ENCODE measurements around the gene SLC9A7. TPM values are rescaled to one million over a fixed set of nuclear protein-coding genes. Genes with fewer than 3 reads are reported as not detected.

Gene SLC9A7
- total and polyA plus RNA-seq, 2 experiments from 2014 or later, result 2.5 to 15.4 TPM

DNA sequence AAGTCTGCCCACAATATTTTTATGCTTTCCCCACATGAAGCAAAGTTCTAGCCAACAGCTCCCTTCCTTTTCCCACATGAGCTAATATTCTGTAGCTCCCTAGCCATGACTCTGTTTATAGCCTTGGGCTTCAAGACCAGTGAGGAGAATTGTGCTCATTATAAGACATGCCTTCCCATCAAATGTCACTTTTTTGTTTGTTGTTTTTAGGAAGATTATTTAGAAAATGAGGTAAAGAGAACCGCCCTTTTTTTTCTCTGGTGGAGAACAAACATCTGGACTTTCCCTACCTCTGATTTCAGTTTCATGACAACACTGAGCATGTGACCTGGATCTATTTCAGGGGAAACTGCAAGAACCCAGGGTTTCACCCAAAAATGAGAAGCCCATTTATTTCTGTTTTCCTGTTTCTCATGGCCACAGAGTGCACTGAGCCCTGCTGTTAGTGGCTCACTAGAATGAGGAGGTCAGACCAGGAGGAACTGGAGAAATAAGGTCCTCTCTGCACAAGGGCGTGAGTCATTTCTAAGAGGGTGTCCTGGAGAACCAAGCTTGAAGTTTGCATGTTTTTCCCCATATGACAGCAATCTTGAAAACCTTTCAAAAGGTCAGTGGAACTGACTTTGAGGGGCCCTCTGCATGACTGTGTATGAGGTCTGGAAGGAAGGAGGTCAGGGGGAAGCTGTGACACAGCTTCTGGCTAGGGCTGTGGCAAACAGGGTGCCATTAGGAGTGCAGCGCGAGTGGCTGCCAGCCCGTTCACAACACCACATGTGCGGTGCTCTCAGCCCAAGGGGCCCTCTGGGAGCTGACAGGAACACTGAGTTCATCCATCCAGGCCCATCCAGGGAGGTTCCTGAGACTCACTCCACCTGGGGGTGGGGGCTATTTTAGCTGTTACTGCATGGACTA is 130.2 kb downstream of the SLC9A7 start:
- peaks cover 9% of the 10 kb centered on the region; the same call in 1 of the 2 replicates for H3K4me1 ChIP-seq (ENCODE audit: insufficient read depth)
- Mint-ChIP-seq H3K36me3 (ENCODE audit: low read depth) (peaks cover 30% of the 10 kb centered on the region), H3K4me1 (peaks cover 18% of the 10 kb centered on the region), H3K9me3 (no peaks in the 10 kb centered on the region), H3K27ac (peak overlapping the region; percentile 40; the same call in 1 of the 2 replicates), H3K27me3 (ENCODE audit: insufficient read depth, low read depth, poor library complexity) (peaks cover 6% of the 10 kb centered on the region), H3K4me3 (no peak overlapping the region)
- no peak overlapping the region for H3K27ac ChIP-seq (ENCODE audit: low read depth)
- no peak overlapping the region for H3K4me3 ChIP-seq
- H3K9me2 ChIP-seq (ENCODE audit: insufficient read depth), result no peaks in the 10 kb centered on the region
- TF ChIP-seq, protein P1, sequence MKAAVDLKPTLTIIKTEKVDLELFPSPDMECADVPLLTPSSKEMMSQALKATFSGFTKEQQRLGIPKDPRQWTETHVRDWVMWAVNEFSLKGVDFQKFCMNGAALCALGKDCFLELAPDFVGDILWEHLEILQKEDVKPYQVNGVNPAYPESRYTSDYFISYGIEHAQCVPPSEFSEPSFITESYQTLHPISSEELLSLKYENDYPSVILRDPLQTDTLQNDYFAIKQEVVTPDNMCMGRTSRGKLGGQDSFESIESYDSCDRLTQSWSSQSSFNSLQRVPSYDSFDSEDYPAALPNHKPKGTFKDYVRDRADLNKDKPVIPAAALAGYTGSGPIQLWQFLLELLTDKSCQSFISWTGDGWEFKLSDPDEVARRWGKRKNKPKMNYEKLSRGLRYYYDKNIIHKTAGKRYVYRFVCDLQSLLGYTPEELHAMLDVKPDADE (IDR thresholded peaks at IDR 0.05), result no peak
- TF ChIP-seq JUNB (IDR thresholded peaks at IDR 0.05; ENCODE audit: unreplicated experiment) (no peak), EZH2phosphoT487 (IDR thresholded peaks at IDR 0.05; ENCODE audit: unreplicated experiment) (no peak), CREB1 (CRISPR knock-in tag; IDR thresholded peaks at IDR 0.05; ENCODE audit: low read depth) (no peak), STAT1 (IDR thresholded peaks at IDR 0.05; ENCODE audit: unreplicated experiment) (no peak), NANOG (IDR thresholded peaks at IDR 0.05; ENCODE audit: borderline replicate concordance) (no peak), EZH2 (IDR thresholded peaks at IDR 0.05; ENCODE audit: low read depth, unreplicated experiment) (no peak), POLR2AphosphoS5 (IDR thresholded peaks at IDR 0.05; ENCODE audit: low read depth) (no peak), ZNF114 (CRISPR knock-in tag; IDR thresholded peaks at IDR 0.05) (no peak)
- TF ChIP-seq, protein P2, sequence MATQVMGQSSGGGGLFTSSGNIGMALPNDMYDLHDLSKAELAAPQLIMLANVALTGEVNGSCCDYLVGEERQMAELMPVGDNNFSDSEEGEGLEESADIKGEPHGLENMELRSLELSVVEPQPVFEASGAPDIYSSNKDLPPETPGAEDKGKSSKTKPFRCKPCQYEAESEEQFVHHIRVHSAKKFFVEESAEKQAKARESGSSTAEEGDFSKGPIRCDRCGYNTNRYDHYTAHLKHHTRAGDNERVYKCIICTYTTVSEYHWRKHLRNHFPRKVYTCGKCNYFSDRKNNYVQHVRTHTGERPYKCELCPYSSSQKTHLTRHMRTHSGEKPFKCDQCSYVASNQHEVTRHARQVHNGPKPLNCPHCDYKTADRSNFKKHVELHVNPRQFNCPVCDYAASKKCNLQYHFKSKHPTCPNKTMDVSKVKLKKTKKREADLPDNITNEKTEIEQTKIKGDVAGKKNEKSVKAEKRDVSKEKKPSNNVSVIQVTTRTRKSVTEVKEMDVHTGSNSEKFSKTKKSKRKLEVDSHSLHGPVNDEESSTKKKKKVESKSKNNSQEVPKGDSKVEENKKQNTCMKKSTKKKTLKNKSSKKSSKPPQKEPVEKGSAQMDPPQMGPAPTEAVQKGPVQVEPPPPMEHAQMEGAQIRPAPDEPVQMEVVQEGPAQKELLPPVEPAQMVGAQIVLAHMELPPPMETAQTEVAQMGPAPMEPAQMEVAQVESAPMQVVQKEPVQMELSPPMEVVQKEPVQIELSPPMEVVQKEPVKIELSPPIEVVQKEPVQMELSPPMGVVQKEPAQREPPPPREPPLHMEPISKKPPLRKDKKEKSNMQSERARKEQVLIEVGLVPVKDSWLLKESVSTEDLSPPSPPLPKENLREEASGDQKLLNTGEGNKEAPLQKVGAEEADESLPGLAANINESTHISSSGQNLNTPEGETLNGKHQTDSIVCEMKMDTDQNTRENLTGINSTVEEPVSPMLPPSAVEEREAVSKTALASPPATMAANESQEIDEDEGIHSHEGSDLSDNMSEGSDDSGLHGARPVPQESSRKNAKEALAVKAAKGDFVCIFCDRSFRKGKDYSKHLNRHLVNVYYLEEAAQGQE (IDR thresholded peaks at IDR 0.05; ENCODE audit: unreplicated experiment), result no peak
- TF ChIP-seq, protein P3, sequence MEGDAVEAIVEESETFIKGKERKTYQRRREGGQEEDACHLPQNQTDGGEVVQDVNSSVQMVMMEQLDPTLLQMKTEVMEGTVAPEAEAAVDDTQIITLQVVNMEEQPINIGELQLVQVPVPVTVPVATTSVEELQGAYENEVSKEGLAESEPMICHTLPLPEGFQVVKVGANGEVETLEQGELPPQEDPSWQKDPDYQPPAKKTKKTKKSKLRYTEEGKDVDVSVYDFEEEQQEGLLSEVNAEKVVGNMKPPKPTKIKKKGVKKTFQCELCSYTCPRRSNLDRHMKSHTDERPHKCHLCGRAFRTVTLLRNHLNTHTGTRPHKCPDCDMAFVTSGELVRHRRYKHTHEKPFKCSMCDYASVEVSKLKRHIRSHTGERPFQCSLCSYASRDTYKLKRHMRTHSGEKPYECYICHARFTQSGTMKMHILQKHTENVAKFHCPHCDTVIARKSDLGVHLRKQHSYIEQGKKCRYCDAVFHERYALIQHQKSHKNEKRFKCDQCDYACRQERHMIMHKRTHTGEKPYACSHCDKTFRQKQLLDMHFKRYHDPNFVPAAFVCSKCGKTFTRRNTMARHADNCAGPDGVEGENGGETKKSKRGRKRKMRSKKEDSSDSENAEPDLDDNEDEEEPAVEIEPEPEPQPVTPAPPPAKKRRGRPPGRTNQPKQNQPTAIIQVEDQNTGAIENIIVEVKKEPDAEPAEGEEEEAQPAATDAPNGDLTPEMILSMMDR (conservative IDR thresholded peaks at IDR 0.05; ENCODE audit: low read depth in 2 of 2), result no peak
- TF ChIP-seq, protein P4, sequence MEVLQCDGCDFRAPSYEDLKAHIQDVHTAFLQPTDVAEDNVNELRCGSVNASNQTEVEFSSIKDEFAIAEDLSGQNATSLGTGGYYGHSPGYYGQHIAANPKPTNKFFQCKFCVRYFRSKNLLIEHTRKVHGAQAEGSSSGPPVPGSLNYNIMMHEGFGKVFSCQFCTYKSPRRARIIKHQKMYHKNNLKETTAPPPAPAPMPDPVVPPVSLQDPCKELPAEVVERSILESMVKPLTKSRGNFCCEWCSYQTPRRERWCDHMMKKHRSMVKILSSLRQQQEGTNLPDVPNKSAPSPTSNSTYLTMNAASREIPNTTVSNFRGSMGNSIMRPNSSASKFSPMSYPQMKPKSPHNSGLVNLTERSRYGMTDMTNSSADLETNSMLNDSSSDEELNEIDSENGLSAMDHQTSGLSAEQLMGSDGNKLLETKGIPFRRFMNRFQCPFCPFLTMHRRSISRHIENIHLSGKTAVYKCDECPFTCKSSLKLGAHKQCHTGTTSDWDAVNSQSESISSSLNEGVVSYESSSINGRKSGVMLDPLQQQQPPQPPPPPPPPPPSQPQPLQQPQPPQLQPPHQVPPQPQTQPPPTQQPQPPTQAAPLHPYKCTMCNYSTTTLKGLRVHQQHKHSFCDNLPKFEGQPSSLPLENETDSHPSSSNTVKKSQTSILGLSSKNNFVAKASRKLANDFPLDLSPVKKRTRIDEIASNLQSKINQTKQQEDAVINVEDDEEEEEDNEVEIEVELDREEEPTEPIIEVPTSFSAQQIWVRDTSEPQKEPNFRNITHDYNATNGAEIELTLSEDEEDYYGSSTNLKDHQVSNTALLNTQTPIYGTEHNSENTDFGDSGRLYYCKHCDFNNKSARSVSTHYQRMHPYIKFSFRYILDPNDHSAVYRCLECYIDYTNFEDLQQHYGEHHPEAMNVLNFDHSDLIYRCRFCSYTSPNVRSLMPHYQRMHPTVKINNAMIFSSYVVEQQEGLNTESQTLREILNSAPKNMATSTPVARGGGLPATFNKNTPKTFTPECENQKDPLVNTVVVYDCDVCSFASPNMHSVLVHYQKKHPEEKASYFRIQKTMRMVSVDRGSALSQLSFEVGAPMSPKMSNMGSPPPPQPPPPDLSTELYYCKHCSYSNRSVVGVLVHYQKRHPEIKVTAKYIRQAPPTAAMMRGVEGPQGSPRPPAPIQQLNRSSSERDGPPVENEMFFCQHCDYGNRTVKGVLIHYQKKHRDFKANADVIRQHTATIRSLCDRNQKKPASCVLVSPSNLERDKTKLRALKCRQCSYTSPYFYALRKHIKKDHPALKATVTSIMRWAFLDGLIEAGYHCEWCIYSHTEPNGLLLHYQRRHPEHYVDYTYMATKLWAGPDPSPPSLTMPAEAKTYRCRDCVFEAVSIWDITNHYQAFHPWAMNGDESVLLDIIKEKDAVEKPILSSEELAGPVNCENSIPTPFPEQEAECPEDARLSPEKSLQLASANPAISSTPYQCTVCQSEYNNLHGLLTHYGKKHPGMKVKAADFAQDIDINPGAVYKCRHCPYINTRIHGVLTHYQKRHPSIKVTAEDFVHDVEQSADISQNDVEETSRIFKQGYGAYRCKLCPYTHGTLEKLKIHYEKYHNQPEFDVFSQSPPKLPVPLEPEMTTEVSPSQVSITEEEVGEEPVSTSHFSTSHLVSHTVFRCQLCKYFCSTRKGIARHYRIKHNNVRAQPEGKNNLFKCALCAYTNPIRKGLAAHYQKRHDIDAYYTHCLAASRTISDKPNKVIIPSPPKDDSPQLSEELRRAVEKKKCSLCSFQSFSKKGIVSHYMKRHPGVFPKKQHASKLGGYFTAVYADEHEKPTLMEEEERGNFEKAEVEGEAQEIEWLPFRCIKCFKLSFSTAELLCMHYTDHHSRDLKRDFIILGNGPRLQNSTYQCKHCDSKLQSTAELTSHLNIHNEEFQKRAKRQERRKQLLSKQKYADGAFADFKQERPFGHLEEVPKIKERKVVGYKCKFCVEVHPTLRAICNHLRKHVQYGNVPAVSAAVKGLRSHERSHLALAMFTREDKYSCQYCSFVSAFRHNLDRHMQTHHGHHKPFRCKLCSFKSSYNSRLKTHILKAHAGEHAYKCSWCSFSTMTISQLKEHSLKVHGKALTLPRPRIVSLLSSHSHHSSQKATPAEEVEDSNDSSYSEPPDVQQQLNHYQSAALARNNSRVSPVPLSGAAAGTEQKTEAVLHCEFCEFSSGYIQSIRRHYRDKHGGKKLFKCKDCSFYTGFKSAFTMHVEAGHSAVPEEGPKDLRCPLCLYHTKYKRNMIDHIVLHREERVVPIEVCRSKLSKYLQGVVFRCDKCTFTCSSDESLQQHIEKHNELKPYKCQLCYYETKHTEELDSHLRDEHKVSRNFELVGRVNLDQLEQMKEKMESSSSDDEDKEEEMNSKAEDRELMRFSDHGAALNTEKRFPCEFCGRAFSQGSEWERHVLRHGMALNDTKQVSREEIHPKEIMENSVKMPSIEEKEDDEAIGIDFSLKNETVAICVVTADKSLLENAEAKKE (CRISPR knock-in tag; IDR thresholded peaks at IDR 0.05), result no peak
- DNase-seq (ENCODE audit: low spot score) (no peak), ATAC-seq (no peak)
- H3K36me3 ChIP-seq (ENCODE audit: insufficient read depth), result no peaks in the 10 kb centered on the region
- no peaks in the 10 kb centered on the region for H3K79me2 ChIP-seq (replicated peaks; ENCODE audit: insufficient read depth)
- no peak overlapping the region for H2AFZ ChIP-seq
- no peak overlapping the region for H3K4me2 ChIP-seq
- no peaks in the 10 kb centered on the region for H4K20me1 ChIP-seq (replicated peaks; ENCODE audit: insufficient read depth)
- H3K27me3 ChIP-seq (ENCODE audit: insufficient read depth), result no peaks in the 10 kb centered on the region
- H3F3A ChIP-seq (replicated peaks; ENCODE audit: low read depth), result no peaks in the 10 kb centered on the region

Data from GM23338 (cell line).